HFFc6 (cell line): ENCODE results near the gene CIDEA. TPM values are rescaled to one million over a fixed set of nuclear protein-coding genes. Genes with fewer than 3 reads are reported as not detected.

ENCODE experiments used
- DNase-seq: peaks from one replicate; pipeline ENCODE4 v3.0.0-alpha.2; 2018
- H3K27ac Mint-ChIP-seq: 2 replicates; pipeline ENCODE4 v1.8.0; 2020; ENCODE audit warnings: mild to moderate bottlenecking, mixed read lengths
- H3K27me3 Mint-ChIP-seq: 2 replicates; pipeline ENCODE4 v1.8.0; 2021; ENCODE audit warnings: mild to moderate bottlenecking, moderate library complexity, mixed read lengths; ENCODE audit not compliant: insufficient read depth
- H3K36me3 Mint-ChIP-seq: 2 replicates; pipeline ENCODE4 v1.8.0; 2021; ENCODE audit warnings: low read depth, mixed read lengths
- H3K4me1 Mint-ChIP-seq: 2 replicates; pipeline ENCODE4 v1.8.0; 2020; ENCODE audit warnings: low read depth, mixed read lengths
- H3K4me3 Mint-ChIP-seq: 2 replicates; pipeline ENCODE4 v1.8.0; 2020; ENCODE audit warnings: mild to moderate bottlenecking, moderate library complexity, mixed read lengths
- H3K9me3 Mint-ChIP-seq: 2 replicates; pipeline ENCODE4 v1.8.0; 2020; ENCODE audit warnings: mild to moderate bottlenecking, mixed read lengths
- CTCF ChIP-seq: fragments of 200-600 bp; sonication (generic); IDR thresholded peaks from 2 replicates; pipeline ENCODE4 v1.5.0; 2021; ENCODE audit warnings: antibody characterized with exemption, mild to moderate bottlenecking
- total RNA-seq, 6 experiments: library from RNA; stranded (reverse); fragmentation: NEBNext Ultra II Directional; extraction: Animal tissue kit (Norgen Biotek cat#: 25700); gene quantifications; 2 replicates in 1 of 6; 3 replicates in 5 of 6; pipeline ENCODE4 v1.2.3, GENCODE V29; 2021

CIDEA gene
- total RNA-seq, 6 experiments from 2014 or later, result not detected

- Mint-ChIP-seq H3K27me3 (peaks cover 5% of the 10 kb centered on the region; the same call in 1 of the 2 replicates), H3K4me1 (peaks cover 30% of the 10 kb centered on the region), H3K9me3 (no peaks in the 10 kb centered on the region), H3K27ac (no peak overlapping the region), H3K36me3 (0 out of 2 replicates have a peak, but pooled peaks cover 2% of the 10 kb centered on the region), H3K4me3 (no peak overlapping the region)
- no peak for DNase-seq
- no peak for TF ChIP-seq CTCF
Observed at GRCh38 chr18:12274793-12275192, 20.6 kb downstream of the CIDEA start.

GRCh38 chr18:12276736-12277554 lies 22.8 kb downstream of the CIDEA start:
- Mint-ChIP-seq H3K4me1 (peaks cover 51% of the 10 kb centered on the region), H3K4me3 (peak overlapping the region; percentile 36), H3K27me3 (peaks cover 5% of the 10 kb centered on the region; the same call in 1 of the 2 replicates), H3K9me3 (no peaks in the 10 kb centered on the region), H3K36me3 (peaks cover 12% of the 10 kb centered on the region; the same call in 1 of the 2 replicates), H3K27ac (peak overlapping the region; percentile 66)
- no peak for DNase-seq
- no peak for TF ChIP-seq CTCF

- Mint-ChIP-seq H3K9me3 (no peaks in the 10 kb centered on the region), H3K4me1 (peaks cover 64% of the 10 kb centered on the region), H3K4me3 (peak overlapping the region; percentile 89), H3K36me3 (peaks cover 17% of the 10 kb centered on the region; the same call in 1 of the 2 replicates), H3K27me3 (peaks cover 5% of the 10 kb centered on the region; the same call in 1 of the 2 replicates), H3K27ac (peak overlapping the region; percentile 99)
- TF ChIP-seq CTCF, result peak; percentile 60
- DNase-seq, result no peak
Observed at GRCh38 chr18:12278215-12278671, 24.1 kb downstream of the CIDEA start.

- peak; percentile 40 for TF ChIP-seq CTCF
- peak overlapping the region; percentile 89 for H3K4me3 Mint-ChIP-seq
- peaks cover 5% of the 10 kb centered on the region; the same call in 1 of the 2 replicates for H3K27me3 Mint-ChIP-seq
- DNase-seq, result peak; percentile 94
- peaks cover 72% of the 10 kb centered on the region for H3K4me1 Mint-ChIP-seq
- no peaks in the 10 kb centered on the region for H3K9me3 Mint-ChIP-seq
- H3K27ac Mint-ChIP-seq, result peak overlapping the region; percentile 99
- peaks cover 17% of the 10 kb centered on the region; the same call in 1 of the 2 replicates for H3K36me3 Mint-ChIP-seq
Observed at GRCh38 chr18:12278741-12279682, 24.9 kb downstream of the CIDEA start.

GRCh38 chr18:12279781-12280531 lies 25.8 kb downstream of the CIDEA start:
- no peak for DNase-seq
- Mint-ChIP-seq H3K4me1 (peaks cover 80% of the 10 kb centered on the region), H3K9me3 (no peaks in the 10 kb centered on the region), H3K27me3 (peaks cover 5% of the 10 kb centered on the region; the same call in 1 of the 2 replicates), H3K36me3 (peaks cover 17% of the 10 kb centered on the region; the same call in 1 of the 2 replicates), H3K27ac (peak overlapping the region; percentile 99), H3K4me3 (peak overlapping the region; percentile 89)
- TF ChIP-seq CTCF, result no peak
